Measurements from ENCODE around the gene WDR7.

DNA sequence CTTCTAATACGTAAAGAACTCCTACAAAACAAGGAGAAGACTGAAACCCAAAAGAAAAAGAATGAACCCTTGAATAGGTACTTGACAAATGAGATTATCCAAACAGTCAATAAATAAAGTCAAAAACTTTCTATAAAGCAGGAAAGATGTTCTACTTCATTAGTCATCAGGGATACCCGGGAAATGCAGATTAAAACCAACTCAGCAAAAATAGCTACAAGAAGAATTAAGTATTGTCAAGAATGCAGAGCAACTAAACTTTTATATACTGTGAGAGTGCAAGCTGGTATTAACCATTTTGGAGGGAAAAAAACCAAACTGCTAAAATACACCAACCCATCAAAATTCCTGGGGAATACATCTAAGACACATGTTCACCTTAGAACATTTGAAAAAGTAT is 23.2 kb upstream of the WDR7 start:
- TF ChIP-seq POLR2AphosphoS5 (IDR thresholded peaks at IDR 0.05; ENCODE audit: low read depth) (no peak), EZH2 (IDR thresholded peaks at IDR 0.05; ENCODE audit: low read depth, unreplicated experiment) (no peak)
- TF ChIP-seq, protein P1, sequence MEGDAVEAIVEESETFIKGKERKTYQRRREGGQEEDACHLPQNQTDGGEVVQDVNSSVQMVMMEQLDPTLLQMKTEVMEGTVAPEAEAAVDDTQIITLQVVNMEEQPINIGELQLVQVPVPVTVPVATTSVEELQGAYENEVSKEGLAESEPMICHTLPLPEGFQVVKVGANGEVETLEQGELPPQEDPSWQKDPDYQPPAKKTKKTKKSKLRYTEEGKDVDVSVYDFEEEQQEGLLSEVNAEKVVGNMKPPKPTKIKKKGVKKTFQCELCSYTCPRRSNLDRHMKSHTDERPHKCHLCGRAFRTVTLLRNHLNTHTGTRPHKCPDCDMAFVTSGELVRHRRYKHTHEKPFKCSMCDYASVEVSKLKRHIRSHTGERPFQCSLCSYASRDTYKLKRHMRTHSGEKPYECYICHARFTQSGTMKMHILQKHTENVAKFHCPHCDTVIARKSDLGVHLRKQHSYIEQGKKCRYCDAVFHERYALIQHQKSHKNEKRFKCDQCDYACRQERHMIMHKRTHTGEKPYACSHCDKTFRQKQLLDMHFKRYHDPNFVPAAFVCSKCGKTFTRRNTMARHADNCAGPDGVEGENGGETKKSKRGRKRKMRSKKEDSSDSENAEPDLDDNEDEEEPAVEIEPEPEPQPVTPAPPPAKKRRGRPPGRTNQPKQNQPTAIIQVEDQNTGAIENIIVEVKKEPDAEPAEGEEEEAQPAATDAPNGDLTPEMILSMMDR (conservative IDR thresholded peaks at IDR 0.05; ENCODE audit: low read depth in 2 of 2), result no peak
